Kidney capillary endothelial cell (primary cell): ENCODE results near the gene ZMYM4.
A peak's percentile ranks its signal among the peaks of the same experiment; 100 is the strongest.
"Not testable (repeated sequence)": the region's sequence is repeated elsewhere in the genome, so short reads cannot be mapped to it uniquely, and the experiment has no call there.

Experiments used
- DNase-seq: peaks from one replicate; pipeline ENCODE4 v3.0.0-alpha.2; 2018; ENCODE audit warnings: low spot score

ZMYM4 gene

GRCh38 chr1:35268282-35269200 is at the start of gene ZMYM4:
Gene ZMYM4, plus strand, starts transcription at chr1:35268709. Its CDS starts 338 bp downstream, at chr1:35269047.
- DNase-seq, result peak; percentile 98

GRCh38 chr1:35220976-35221375 is 47.5 kb upstream of the ZMYM4 start:
- DNase-seq, result peak; percentile 10

- no peak for DNase-seq
Observed at GRCh38 chr1:35222322-35223083, 46.0 kb upstream of the ZMYM4 start.

- DNase-seq, result no peak
Observed at GRCh38 chr1:35223084-35223630, 45.4 kb upstream of the ZMYM4 start.

- no peak for DNase-seq
Observed at GRCh38 chr1:35226546-35226945, 42.0 kb upstream of the ZMYM4 start.

GRCh38 chr1:35229587-35230360 is 38.7 kb upstream of the ZMYM4 start:
- no peak for DNase-seq

GRCh38 chr1:35231287-35231686 is 37.2 kb upstream of the ZMYM4 start:
- DNase-seq, result no peak

- not testable (repeated sequence) for DNase-seq
Observed at GRCh38 chr1:35236772-35237171, 31.7 kb upstream of the ZMYM4 start.

- no peak for DNase-seq
Observed at GRCh38 chr1:35243691-35244090, 24.8 kb upstream of the ZMYM4 start.

- no peak for DNase-seq
Observed at GRCh38 chr1:35247256-35247655, 21.3 kb upstream of the ZMYM4 start.

- no peak for DNase-seq
Observed at GRCh38 chr1:35253941-35254340, 14.6 kb upstream of the ZMYM4 start.

- no peak for DNase-seq
Observed at GRCh38 chr1:35255276-35255675, 13.2 kb upstream of the ZMYM4 start.

GRCh38 chr1:35259561-35259960 is 8.9 kb upstream of the ZMYM4 start:
- DNase-seq, result no peak

GRCh38 chr1:35261412-35262120 is 6.9 kb upstream of the ZMYM4 start:
- DNase-seq, result no peak

GRCh38 chr1:35264035-35264434 is 4.5 kb upstream of the ZMYM4 start:
- no peak for DNase-seq

GRCh38 chr1:35264871-35265270 is 3.6 kb upstream of the ZMYM4 start:
- no peak for DNase-seq

- DNase-seq, result no peak
Observed at GRCh38 chr1:35266306-35266705, 2.2 kb upstream of the ZMYM4 start.

- DNase-seq, result no peak
Observed at GRCh38 chr1:35269201-35269988, 886 bp downstream of the ZMYM4 start.

GRCh38 chr1:35269989-35270289 is 1.4 kb downstream of the ZMYM4 start:
- DNase-seq, result no peak

- no peak for DNase-seq
Observed at GRCh38 chr1:35270836-35271235, 2.3 kb downstream of the ZMYM4 start.

GRCh38 chr1:35274197-35274596 is 5.7 kb downstream of the ZMYM4 start:
- DNase-seq, result no peak
